ENCODE data around the gene COA7.

Gene COA7

DNA sequence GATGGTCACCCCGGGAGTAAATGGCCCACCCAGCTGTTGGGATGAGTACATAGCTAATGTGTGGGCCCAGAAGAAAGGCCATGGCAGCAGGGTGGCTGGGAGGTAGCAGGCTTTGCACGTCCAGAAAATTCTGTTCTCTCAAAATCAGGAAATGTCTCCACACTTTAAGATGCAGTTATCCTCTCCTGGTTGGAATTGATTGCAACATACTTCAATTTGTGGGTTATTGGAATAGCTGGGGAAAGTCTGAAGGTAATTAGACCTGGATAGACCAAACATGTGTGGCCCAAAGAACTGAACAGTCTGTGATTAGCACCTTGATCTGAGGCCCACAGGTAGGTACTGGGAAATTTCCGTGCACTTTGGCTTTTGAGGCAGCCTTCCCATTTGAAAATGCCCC is 30.2 kb downstream of the COA7 start:
- no peak for DNase-seq

DNA sequence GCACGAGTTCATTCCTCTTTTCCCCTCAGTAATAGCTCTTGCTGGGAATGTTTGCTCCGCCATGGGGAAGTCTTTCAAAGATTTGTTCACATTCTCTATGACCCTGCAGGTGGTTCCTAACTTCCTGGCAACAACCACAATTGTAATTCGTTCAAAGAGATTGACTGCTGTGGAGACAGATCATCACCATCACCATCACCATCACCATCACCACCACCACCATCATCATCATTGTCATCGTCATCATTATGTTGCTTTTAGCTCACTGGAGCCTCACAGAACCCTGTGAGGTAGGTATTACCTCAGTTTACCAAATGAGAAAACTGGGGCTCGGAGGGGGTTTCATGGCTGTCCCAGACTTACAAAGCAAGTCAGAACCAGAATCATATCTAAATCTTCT is 30.9 kb downstream of the COA7 start:
- no peak for DNase-seq

DNA sequence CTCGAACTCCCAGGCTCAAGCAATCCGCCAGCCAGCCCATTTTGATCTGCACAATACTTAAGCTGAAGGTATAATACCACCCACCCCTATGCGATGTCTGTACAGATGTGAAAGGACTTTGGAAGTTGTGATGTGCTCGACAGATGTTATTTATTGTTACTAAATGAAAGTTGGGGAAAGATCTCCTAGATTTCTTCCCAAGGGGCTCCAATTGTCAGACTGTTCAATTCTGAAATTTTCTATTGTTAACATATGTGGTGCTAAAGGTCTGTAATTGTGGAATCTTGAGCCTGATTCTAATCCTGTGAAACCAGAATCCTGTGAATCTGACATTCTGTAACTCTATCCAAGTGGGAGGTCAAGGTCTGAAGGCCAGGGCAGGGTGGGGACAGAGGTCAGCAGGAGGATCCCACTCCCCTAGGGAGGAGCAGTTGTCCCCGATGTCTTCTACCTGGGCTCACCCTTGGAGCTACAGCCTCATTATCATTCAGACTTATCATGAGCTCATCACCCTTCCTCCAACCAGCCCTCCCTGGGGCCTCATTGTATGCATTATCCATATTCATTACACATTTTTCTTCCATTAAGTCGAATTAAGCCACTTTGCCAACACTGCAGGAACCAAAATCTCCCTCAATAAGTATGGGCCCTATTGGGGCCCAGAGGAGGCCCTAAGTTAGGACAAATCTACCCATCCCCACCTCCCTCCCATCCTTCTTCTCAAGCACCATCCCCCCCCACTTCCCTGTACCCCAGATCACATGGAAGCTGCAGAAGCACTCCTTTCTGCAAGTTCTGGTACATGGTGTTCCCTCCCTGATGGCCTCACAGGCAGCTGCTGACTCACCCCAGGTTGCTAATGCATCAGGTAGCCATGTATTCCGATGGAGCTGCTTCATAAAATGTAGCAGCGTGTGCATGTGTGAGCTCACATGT is 32.9 kb downstream of the COA7 start:
- no peak for DNase-seq

DNA sequence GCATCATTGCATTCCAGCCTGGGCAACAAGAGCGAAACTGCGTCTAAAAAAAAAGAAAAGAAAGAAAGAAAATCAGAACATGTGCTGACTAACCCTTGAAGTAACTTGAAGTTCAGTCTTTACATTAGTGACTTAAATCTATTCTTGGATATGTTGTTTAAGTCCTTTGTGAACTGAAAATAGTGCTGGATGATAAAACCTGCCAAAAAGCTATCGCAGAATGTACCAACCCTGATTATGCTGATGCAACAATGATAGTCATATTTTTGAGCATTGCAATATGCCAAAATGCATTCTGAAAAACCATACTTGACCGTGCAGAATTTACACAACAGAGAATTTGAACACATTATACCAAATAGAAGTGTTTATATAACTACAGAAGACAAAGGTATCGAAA is 34.4 kb downstream of the COA7 start:
- DNase-seq: no peak

DNA sequence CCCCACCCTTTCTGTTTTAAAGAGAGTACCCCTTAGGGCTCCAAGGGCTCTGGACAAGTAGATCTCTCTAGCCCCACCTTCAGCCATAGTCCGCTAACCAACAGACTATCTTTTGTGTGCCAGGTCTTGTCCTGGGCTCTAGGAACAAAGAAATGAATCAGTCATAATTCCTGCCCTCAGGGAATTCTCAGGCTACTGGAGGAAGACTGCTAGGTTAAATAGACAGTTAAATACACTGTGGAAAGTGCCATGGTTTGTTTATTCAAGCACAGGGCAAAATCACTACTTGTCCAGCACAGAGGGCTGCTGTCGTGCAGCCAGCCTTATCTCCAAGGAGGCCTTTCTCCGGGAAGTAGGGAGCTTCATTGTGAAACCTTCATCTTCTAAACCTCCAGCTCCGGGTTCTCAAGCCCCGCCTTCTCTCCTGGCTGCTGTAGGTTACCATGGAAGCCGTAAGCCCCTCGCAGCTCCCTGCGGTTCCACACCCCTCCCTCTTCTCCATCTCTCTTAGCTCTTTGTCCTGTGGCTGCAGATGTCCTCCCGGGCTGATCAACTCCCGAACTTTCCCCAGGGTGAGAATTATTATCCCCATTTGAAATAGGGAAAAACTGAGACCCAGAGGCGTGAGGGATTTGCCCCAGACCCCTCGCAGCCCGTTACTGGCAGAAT is 35.4 kb downstream of the COA7 start:
- no peak for DNase-seq

DNA sequence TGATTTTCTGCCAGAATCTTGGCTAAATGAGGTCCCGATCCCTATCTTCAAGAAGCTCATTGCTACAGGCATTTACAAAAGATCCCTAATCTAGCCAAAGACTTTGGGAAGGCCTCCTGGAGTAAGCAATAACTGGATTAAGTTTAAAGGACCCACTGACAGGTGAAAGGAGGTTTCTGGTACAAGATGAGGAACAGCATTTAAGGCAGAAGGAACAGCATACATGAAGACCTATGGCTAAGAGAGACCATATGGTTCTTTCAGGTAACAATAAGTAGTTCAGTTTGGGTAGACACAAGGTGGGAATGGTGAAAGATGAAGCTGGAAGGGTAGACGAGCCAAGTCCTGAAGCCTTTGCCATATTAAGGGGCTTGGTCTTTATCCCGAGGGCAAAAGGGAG is 37.3 kb downstream of the COA7 start:
- no peak for DNase-seq

DNA sequence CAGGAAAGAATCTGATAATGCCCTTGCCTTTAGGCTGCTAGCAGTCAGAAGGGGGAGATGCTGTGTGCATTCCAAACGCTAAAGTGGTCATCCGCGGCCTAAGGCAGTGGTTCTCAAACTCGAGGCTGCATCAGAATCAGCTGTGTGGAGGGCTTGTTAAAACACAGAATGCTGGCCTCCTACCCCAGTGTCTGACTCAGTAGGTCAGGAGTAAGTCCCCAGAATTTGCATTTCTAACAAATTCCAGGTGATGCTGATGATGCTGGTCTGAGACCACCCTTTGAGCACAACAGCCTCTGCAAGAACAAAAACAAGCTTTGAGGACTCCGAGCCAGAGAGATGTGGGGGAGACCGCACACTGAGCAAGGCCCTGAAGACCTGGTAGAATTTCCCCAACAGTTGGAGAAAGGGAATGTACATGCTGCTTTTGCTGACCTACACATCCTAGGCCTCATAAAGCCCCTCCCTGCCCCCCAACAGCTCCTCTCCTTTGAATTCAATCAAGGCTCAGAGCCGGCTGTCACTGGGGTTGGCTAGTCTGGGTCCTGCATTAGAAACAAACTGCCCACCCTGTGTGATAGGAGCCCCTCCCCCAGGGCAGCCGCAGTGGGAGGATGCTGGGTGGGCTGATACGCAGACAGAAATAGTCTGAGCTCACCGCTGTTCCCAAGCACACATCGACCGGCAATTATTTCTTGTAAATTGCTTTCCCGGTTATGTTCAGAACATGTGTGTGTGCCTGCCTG is 38.1 kb downstream of the COA7 start:
- DNase-seq: no peak

DNA sequence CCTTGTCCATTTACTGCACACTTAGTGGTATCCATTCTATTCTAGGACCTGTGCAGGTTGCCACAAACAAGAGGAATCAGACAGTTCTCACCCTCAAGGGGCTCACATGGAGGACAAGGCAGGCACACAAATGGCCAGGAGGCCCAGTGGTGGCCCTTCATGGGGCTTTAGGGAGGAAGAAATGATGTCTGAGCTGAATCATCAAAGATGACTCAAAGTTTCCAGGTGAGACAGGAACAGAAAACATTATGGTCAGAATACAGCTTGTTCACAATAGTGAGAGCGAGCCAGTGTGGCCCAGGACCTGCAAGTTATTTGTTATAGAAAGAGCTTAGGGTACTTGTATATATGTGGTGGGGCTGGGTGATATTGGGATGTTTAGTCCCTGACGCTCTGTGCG is 38.8 kb downstream of the COA7 start:
- DNase-seq: no peak

DNA sequence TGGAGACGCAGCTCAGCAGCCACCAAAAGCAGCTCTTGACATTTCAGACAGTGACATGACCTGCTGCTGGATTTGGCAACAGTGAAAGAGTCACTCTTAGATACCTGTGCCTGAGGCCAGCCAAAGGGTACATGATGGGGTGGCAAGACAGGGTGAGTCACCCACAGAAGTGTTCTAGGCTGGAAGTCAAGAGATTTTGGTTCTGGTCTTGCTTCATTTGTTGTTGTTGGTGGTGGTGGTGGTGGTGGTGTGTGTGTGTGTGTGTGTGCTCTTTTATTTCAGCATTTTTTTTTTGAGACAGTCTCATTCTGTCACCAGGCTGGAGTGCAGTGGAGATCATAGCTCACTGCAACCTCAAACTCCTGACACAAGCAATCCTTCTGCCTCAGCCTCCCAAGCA is 39.4 kb downstream of the COA7 start:
- DNase-seq: no peak

DNA sequence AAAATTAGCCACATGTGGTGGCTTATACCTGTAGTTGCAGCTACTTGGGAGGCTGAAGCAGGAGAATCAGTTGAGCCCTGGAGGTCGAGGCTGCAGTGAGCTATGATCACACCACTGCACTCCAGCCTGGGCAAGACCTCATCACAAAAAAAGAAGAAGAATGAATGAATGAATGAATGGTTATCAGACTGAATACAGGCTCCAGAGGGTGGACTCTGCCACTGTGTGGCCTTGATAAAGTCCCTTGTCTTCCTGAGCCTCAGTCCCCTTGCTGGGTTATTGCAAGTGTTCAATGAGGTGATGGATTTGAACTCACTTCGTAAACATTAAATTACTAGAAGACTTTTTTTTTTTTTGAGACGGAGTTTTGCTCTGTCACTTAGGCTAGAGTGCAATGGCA is 40.4 kb downstream of the COA7 start:
- no peak for DNase-seq

DNA sequence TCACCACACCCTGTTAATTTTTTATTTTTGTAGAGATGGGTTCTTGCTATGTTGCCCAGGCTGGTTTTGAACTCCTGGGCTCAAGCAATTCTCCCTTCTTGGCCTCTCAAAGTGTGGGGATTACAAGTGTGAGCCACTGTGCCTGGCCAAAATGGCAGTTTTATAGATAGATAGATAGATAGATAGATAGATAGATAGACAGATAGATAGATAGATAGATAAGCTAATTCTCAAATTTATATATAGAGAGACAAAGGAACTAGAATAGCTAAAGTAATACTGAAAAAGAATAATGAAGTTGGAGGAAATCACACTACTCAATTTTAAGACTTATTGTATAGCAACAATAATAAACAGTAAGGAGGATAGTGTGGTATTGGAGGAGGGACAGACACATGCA is 44.1 kb downstream of the COA7 start:
- DNase-seq: no peak

DNA sequence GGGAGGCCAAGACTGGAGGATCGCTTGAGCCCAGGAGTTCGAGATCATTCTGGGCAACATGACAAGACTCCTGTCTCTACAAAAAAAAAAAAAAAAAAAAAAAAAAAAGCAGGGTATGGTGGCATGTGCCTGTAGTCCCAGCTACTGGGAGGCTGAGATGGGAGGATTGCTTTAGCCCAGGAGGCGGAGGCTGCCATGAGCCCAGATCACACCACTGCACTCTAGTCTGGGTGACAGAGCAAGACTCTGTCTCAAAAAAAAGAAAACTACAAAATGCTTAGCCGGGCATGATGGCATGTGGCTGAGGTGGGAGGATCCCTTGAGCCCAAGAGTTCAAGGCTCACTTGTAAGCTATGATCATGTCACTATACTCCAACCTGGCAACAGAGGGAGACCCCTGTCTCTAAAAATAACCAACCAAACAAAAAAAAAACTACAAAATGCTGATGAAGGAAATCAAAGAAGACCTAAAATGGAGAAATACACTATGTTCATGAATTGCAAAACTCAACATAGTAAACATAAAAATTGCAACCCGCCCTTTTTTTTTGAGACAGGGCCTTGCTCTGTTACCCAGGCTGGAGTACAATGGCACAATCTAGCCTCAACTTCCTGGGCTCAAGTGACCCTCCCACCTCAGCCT is 44.8 kb downstream of the COA7 start:
- DNase-seq: no peak

DNA sequence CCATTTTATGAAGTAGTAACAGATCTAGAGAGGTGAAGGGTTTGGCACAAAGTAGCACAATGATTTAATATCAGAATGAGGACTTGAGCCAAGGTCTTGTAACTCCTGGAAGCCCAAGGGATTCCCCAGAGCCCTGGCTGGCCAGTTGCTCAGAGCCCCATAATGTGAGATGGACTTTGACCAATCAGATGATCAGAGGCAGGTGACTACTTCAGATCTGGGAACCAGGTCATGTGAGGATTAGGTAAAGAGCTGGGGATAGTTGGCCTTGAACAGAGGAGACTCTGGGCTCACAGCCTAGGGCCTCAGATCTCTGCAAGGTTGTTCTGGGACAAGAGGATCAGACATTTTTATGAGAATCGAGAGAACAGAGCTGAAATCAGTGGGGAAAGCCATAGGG is 46.2 kb downstream of the COA7 start:
- no peak for DNase-seq

DNA sequence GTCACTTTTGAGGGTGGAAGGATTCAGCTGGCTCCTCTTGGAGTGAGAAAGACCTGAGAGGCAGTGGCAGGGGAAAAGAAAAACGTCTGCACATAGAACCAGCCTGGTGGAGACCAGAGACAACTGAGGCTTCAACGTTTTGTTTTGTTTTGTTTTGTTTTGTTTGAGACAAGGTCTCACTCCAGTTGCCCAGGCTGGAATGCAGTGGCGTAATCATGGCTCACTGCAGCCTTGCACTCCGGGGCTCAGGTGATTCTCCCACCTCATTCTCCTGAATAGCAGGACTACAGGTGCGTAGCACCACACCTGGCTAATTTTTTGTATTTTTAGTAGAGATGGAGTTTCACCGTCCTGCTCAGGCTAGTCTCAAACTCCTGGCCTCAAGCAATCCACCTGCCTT is 52.9 kb downstream of the COA7 start:
- DNase-seq: no peak

DNA sequence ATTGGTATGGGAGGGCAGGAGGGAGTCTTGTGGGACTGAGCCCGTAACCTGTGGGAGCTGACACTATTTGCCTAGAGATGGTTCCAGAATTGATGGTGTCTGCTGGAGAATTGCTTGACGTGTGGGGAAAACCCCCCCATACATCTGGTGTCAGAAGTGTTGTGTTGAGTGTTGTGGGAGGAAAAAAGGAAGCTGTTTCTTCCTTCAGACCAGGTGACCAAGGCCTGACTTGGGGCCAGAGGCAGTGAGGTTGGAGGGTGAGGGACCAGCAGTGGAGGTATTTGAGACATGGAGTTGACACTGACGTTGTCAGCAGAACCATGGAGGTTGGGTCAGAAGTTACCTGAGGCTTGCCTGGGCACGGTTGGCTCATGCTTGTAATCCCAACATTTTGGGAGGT is 56.8 kb downstream of the COA7 start:
- no peak for DNase-seq

DNA sequence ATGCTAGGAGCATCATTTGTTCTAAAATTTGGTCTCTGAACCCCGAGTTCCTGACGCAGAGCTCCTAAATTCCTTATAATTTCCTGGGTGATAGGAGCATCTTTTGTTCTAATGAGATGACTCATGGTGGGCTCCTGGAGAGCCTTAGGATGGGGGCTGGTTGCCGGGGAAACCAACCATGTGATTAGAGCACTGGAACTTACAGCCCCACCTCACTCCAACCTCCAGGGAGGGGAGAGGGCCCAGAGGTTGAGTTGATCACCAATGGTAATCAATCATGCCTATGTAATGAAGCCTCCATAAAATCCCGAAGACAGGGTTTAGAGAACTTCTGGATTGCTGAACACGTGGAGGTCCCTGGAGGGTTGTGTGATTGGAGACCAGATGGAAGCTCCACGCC is 57.5 kb downstream of the COA7 start:
- no peak for DNase-seq

DNA sequence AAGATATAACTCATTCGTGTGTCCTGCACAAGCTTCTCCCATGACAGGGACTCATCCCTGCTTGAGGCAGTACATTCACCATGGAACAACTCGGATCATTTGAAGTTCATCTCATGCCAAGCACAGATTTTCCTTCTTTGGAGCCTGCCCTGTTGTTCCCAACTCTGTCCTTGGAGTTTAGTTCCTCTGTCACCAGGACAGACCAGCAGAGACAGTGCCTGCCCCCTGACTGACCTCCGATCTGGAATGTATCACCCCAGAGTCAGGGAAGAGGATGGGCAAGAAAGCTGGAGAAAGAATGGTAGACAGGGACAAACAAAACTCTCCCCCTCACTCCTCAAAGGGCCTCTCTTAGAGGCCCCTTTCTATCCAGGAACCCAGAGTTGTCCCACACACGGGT is 60.2 kb downstream of the COA7 start:
- no peak for DNase-seq

DNA sequence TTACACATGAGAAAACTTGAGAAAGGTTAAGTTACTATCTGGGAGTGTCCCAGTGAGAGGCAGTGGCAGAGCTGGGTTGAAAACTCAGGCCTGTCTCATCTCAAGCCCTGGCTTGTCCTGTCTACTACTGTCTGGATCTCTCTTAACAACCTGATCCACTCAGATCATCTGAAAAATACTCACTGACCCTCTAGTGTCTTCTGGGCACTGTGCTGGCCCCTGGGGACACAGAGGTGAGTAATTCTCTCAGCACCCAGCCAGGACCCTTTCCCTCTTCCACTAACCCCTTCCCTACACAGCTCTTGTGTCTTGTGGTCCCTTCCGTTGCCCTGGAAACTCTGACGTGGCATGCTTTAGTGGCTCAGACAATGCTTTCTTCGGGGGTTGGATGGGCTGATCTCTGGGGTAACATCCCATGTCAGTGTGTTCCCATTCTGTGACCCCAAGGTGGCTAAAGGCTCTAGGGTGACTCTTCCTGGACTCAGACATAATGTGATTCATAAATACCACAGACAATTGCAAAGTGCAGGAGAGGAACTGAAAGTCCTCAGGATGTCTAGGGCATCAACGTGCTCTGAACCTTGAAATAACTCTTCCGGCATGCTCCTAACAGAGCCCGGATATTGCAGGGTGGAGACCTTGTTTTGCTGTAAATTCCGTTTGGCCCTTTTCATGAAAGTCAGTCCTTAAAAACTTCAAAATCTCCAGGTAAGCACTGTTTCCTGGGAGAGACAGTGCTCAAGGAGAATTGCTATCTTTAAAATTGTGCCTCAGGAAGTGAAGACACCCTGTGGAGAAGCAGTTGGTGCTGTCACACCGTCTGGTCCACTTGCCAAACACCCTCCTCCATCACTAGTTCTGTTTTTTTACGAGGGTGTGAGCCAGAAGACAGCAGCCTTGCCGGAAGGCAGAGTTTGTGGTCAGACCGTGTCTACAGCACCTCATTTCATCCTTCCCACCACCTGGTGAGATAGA is 61.1 kb downstream of the COA7 start:
- no peak for DNase-seq

DNA sequence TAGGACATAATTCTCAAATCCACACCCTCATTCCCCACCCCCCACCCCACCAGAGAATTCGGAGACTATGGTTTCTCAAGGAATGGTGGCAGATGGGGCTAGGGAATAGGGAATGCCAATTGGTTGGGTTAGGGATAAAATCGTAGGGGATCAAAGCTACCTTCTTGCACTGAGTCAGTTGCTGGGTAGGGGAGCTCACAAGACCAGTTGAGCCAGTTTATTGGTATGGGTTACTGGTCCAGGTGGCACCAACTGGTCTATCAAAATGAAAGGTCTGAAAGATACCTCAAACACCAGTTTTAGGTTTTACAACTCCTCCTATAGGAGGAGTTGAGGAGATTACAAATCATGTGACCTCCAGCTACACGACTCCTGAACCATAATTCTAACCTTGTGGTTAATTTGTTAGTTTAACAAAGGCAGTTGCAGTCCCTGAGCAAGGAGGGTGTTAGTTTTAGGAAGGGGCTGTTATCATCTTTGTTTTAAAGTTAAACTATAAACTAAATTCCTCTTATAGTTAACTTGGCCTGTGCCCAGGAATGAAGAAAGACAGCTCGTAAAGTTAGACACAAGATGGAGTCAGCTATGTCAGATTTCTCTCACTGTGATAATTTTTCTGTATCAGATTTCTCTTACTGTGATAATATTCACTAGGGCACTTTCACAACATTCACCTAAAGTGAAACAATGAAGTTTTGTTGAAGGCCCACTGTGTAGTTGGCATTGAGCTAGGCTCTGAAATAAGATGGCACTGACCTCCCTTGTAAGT is 62.6 kb downstream of the COA7 start:
- DNase-seq: no peak
